Islet precursor cell (in vitro differentiated cells): ENCODE results near the gene PPCS.
A peak's percentile ranks its signal among the peaks of the same experiment; 100 is the strongest.
"Not testable (repeated sequence)": the region's sequence is repeated elsewhere in the genome, so short reads cannot be mapped to it uniquely, and the experiment has no call there.

Experiments
- DNase-seq: peaks from one replicate; pipeline ENCODE4 v3.0.0-alpha.2; 2018

Gene PPCS

DNA sequence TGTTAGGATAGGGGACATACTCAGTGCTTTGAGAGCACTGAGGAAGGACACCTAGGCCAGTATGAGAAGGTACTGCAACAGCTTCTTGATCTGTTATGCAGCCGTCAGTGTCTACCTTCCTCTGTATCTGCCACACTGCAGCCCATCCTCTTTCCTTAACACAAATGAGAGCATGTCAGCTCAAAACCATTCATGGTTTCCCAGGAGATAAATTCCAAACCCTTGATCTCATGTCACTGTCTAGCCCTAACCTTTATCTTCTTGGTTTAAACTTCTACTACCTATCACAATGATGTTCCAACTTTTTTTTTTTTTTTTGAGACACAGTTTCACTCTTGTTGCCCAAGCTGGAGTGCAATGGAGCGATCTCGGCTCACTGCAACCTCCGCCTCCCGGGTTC, 1.9 kb upstream of the PPCS start:
- DNase-seq, result no peak

DNA sequence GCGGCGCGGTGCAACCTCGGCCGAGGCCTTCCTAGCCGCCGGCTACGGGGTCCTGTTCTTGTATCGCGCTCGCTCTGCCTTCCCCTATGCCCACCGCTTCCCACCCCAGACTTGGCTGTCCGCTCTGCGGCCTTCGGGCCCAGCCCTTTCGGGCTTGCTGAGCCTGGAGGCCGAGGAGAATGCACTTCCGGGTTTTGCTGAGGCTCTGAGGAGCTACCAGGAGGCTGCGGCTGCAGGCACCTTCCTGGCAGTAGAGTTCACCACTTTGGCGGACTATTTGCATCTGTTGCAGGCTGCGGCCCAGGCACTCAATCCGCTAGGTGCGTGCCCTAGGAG, 379 bp downstream of the PPCS start:
- DNase-seq, result peak; percentile 84

DNA sequence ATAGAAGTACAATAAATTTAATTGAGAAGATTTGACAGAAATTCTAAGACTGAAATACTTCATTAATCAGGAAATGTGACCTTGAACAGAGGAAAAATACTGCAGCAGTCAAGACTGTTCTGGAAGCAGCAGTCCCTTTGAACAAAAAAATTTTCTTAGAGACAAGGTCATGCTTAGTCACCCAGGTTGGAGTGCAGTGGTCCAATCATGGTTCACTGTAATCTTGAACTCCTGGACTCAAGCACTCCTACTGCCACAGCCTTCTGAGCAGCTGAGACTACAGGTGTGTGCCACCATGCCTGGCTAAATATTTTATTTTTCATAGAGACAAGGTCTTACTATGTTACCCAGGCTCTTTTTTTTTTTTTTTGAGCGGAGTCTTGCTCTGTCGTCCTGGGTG, 4.9 kb downstream of the PPCS start:
- no peak for DNase-seq

DNA sequence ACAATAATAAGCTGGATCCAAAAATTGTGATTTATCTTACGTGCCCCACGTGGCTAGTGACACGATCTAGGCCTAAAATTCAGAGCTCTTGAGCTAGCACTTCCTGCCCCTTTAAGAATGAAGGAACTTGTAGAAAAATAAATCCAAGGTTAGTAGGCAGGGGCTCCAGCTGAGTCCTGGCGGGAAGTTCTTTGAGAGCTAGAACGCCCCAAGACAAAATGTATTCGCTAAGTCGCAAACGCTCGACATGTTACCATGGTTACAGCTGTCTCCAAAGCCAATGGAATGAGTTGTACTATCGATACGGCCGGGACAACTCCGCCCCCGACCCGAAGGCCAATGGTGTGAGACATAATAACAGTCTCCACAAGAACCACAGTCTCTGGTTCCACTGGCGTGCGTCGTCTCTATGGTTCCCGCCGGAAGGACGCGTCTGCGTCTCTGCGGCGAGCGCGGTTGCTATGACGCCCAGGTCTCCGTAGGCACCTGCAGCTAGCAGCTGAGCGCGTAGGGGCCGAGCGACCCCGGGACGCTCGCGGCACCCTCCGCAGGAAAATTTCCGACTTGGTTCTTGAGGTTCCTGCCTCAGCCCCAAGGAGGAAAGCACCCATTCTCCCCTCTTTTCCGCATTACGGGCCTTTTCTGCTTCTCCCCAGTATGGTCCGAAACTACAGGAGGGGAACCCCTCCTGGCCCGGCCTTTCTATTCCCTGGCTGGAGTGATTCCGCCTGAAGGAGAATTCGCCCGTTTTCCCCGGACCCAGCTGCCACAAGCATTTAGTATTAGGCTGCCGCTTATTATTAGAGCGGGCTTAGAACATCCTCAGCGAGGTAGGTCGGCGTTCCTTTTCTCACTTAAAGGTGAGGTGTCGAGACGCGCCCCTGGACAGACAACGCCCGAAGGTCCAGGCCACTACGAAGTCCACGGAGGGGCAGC, 6.8 kb downstream of the PPCS start, which contains the start of gene CCDC30:
TSS of gene CCDC30 (plus strand) at position 459 of the 936 bp plus-strand sequence. CDS start 17,266 bp downstream, outside the sequence.
- peak; percentile 99 for DNase-seq

DNA sequence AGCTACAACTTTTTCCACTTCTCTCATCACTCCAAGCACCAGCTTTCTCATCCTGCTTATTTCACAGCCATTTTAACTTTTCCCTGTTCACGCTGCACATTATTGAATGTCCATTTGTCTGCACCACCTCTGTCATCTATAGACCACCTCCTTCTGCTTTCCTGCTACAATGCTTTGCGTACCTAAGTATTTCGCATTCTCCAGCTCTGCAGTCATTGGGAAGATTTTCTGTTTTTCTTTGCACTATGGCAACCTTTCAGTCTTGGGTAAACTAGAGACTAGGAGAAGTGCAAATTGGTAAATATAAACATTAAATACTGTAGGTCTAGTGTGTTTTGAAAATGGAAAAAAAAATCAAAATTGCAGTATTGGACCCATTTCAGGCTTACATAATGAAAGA, 7.6 kb downstream of the PPCS start:
- no peak for DNase-seq

DNA sequence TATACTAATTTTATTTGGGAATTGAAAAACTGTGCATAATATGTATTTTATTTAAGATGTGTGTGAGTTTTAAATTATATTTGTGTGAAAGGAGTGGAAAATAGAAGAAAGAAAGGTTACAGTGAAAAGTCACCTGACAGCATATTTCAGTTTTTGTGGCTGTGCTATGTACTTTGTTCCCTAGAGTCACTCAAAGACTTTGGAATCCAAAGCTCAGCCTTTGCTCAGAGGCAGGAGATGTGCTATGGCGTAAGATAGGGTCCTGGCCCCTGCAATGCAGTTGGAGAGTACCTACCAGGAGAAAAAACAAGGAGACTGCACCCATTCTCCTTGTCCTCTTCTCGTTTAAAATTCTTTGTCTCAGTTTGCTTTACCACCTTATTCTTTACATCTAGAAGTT, 9.7 kb downstream of the PPCS start:
- DNase-seq, result no peak

DNA sequence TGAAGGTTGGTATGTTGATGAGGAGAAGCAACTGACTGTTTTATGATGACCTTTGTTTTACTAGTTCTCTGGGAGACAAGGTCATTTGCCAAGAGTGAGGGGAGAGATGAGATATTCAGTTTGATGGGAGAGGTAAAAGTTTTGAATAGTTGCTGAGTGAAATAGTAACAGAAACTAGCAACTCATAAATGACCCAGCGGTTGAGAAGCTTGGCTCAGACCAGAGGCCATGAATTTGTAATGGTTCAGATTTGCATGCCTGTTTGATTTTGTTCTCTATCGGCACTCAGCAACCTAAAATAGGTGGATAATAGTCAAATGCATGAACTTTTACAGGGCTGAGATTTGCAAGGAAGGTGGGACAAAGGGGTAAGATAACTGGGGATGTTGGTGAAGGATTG, 13.4 kb downstream of the PPCS start:
- no peak for DNase-seq

DNA sequence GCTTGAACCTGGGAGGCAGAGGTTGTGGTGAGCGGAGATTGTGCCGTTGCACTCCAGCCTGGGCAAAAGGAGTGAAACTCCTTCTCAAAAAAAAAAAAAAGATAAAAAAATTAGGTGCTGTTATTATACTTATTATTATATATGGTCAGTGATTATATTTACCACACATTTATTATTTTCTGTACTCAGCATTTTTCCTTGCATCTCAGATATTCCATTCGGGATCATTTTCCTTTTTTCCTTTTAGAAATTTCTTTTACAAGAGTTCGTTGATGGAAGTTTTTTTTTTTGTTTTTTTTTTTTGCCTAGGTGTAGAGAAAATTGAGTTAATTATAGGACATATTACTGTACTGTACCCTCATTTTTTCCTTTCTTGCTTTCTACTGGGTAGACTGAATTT, 20.3 kb downstream of the PPCS start:
- DNase-seq, result no peak

DNA sequence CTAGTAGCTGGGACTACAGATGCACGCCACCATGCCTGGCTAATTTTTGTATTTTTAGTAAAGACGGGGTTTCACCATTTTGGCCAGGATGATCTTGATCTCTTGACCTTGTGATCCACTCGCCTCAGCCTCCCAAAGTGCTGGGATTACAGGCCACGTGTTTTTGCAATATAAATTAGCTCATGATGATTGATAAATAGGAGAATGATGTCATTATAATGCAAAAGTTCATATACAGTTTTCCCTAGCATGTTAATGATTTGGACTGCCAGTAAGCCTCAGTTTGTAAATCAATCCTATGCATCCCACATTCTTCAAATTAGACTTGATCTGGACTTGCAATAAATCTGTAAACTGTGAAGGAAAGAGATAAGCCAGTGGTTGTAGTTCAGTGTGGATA, 21.0 kb downstream of the PPCS start:
- DNase-seq, result not testable (repeated sequence)

DNA sequence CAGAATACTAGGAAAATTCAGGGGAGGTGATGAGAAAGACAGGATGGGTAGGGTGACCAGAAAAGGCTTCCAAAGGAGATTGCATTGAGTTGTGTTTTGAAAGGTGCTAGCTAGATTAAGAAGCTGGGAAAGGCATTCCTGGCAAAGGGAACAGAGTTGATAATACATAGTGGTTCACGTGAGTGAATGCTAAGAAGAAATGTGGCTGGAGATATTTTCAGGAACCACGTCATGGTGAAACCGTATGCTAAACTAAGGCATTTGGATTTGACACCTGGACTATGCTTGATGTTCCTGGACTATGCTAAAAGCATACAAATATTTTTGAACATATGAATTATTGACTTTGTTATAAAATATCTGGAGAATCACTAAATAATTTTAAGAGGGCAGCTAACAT, 21.4 kb downstream of the PPCS start:
- DNase-seq, result no peak

DNA sequence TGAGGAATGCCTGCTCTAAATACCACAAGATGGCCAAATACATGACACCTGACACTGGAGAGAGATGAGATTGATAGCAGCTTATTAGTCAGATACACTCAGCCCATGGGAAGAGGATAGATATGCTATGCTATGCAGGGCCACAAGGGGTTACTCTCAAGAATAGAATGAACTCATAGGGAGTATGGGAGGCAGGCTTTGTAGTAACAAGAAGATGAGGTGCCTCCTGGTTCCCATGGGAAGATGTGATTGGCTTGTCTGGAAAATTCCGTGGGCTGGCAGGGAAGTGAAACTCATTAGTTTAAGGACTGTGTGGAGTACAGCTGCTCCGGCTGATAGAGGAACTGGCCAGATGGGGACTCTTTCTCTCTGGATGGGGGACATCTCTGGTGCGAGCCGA, 23.3 kb downstream of the PPCS start:
- peak; percentile 50 for DNase-seq

DNA sequence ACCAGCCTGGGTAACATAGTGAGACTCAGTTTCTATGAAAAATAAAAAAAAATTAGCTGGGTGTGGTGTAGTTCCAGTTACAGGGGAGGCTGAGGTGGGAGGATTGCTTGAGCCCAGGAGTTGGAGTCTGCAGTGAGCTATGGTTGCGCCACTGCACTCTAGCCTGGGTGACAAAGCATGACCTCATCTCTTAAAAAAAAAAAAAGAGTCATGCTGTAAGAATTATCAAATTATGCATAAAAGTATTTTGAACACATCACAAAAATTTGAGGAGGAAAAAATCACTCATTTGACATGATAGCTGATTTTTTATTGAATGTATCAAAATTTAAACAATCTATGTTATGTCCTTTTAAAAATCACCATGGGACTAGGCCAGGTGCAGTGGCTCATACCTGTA, 24.6 kb downstream of the PPCS start:
- DNase-seq, result no peak

DNA sequence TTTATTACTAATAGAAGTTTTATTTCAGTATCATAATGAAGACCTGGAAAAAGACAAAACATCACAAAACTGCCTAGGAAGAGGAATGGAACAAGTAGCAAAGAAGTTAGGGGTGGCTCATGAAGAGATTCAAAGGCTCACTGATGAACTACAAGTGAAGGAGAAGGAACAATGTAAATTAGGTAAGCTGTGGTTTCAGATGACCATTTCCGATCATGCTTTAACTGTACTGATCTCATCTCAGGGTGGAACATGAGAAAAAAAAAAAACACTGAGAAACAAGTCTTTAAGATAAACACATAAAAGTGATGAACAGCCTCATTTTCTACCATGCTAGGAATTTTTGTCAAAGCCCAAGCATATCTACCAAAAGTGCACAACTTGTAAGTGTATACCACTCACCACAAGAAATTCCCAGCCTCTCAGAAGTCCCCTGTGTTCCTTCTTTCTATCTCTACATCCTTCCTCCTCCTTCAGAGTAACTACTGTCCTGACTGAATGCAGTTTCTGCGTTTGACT, 26.4 kb downstream of the PPCS start:
- no peak for DNase-seq

DNA sequence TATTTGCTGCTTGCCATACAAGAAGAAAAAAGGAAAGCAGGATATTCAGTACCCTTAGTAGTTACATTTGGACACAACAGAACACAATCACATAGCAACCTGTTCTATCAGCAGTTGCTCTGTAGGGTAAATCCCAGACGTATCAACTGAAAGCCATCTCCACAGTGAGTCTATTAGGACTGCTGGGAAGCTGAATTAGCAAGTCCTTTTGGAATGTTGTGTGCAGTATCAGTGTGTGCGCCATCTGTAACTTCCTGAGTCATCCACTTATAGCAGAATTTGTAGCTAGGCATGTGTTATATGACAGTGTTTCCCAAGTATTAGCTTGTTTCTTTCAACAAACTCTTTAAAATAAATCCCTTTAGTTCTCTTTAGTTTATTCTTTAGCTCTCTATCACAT, 28.0 kb downstream of the PPCS start:
- DNase-seq, result peak; percentile 74

DNA sequence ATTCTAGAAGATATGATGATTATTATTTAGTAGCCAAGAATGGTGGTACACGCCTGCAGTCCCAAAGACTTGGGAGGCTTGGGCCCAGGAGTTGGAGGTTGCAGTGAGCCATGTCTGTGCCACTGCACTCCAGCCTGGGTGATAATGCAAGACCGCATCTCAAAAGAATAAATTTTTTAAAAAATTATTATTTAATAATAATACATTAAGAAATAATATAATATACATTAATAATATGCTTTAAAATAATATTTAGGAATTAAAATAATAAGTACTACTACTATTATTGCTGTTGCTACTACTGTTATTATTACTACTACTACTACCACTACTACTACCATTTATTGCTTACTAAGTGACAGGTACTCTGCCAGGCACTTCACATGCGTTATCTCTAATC, 33.9 kb downstream of the PPCS start:
- no peak for DNase-seq

DNA sequence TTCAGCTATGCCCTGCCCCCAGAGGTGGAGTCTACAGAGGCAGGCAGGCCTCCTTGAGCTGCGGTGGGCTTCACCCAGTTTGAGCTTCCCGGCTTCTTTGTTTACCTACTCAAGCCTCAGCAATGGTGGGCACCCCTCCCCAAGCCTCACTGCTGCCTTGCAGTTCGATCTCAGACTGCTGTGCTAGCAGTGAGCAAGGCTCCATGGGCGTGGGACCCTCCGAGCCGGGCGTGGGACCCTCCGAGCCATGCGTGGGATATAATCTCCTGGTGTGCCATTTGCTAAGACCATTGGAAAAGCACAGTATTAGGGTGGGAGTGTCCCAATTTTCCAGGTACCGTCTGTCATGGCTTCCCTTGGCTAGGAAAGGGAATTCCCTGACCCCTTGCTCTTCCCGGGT, 45.7 kb downstream of the PPCS start:
- not testable (repeated sequence) for DNase-seq

DNA sequence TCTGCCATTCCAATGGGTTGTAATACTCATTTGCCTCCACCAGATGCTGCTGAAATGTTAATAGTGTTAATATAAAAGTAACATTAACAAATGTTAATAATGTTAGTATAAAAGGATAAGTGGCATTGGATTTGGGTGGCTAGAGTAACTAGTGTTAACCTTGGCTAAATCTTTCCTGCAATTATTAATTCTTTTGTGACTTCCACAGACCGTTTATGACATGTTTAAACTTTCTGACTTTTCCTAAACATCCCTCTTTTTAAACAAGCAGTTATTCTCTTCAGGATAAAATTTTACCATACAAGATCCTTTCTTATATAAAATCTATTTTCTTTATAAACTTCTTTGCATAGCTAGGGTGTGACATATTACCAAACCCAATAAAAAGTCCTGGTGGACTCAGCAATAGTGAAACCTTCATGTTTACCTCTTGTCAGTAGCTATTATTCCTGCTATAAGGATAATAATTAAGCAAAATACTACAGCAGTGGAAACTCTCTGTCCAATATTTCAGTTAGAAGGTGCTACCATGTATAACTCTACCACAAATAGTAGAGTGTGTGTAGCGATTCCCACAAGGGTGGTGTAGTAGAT, 48.3 kb downstream of the PPCS start:
- DNase-seq, result no peak

DNA sequence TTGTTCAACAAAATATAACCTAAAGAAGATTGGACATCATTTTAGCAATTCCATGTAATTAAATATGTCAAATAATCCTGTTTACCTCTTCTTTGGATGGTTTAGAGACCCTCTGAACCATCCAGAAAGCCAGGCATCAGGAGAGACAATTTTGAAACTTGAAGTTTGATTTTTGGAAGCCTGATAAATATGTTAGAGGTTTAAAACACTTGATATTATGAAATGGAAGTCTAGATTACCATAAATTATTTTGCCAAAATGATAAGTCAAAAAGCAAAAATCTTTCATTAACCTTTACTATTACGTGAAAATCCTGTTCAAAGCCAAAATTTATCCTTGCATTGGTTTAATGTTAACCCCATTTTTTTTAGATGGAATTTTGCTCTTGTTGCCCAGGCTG, 50.2 kb downstream of the PPCS start:
- no peak for DNase-seq
